Stimulated activated CD4-positive, alpha-beta T cell treated with anti-CD3 and anti-CD28 coated beads, Interleukin-12 subunit alpha, Interleukin-12 subunit beta, amount 100 ng/mL, for 4 hours (primary cell): ENCODE data around the gene SH2D4B.

Source experiments
- DNase-seq: peaks from one replicate; pipeline ENCODE4 v3.0.0-alpha.2; 2020

SH2D4B gene

DNA sequence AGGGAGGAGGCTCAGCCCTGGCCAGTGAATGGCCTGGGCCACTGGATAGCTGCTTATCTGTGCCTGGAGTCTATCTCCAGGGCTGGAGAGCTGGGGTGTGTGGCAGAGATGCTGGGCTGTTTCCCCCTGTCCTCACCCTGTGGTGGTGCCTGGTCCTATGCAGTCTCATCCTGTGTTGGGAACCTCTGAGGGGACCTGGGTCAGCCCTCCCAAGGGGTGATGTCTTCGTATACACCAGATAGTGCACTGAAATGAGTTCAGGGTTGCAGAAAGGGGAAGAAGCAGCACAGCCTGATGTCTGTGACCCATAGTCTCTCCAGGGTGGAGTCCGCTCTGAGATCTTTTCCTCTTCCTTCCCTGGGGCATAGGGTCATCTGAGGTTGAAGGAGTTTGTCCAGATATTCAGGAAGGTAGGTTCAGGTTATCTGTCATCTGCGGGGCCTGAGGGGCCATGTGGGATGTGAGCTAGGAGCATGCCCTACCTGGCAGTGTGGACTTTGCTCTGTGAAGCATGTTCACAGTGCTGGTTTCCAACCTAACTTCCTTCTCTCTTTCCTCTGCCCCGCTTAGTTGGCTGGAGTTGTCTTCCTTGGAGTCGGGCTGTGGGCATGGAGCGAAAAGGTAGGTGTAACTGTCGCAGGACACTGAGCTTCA lies 33.4 kb upstream of the SH2D4B start:
- DNase-seq, result no peak

DNA sequence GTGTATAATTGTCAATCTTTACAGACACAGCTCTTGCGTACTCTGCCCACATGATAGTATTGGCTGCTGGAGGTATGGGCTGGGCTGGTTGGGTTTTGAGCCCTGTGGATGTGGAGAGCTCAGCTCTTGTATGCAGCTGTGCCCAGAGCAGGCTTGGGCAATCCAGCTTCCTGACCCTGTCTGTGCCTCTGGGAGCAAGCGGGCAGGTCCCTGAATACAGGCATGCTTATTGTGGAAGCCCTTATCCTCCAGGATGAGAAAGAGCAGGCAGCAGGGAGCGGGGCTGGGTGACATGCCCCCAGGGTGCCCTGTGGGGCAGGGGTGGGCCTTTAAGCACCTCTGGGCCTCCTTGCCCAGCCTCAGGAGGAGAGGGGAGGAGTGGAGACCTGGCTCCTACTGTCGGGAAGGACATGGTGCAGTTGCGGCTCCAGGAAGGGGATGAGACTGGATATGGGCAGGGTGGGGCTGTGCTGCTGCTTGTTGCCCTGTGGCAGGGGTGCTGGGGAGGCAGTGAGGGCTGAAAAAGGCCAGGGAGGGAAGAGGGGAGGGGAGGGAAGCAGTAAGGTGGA lies 32.7 kb upstream of the SH2D4B start:
- no peak for DNase-seq

DNA sequence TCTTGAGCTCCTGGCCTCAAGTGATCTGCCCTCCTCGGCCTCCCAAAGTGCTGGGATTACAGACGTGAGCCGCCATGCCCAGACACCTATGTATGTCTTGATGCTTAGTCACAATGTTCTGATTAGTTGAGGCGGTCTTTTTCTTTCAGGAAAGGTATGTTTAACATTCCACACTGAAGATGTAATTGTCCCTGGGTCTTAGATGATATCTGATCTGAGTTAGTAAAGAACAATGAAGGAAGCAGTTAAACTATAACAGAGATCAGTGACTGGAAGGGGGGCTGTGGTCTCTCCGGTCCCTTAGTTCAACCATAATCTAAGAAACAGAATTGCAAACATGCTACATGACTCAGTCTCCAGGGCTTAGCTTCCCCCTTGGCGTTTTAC lies 31.5 kb upstream of the SH2D4B start:
- no peak for DNase-seq

DNA sequence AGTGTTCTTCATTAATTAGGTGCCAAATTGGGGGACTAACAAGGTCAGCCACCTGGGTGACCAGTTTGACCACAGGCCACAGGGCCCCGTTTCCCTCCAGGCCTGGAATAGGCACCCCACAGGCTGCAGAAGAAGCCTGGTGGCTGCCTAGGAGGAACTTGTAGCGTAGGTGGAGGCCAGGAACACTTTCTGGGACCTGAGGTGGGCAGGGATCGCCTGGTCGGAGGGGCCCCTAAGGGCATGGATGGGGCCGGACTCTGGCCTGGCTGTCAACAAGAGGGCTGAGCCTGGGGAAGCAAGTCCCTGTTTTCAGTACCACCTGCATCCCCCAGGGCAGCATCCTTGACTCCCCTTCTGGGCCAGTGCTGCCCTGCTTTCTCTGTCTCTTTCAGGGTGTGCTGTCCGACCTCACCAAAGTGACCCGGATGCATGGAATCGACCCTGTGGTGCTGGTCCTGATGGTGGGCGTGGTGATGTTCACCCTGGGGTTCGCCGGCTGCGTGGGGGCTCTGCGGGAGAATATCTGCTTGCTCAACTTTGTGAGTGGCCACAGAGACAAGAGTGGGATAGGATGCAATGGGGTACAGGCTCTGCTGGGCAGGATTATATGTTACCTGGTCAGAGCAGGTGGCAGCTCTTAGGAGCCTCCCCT lies 30.7 kb upstream of the SH2D4B start:
- DNase-seq, result no peak

DNA sequence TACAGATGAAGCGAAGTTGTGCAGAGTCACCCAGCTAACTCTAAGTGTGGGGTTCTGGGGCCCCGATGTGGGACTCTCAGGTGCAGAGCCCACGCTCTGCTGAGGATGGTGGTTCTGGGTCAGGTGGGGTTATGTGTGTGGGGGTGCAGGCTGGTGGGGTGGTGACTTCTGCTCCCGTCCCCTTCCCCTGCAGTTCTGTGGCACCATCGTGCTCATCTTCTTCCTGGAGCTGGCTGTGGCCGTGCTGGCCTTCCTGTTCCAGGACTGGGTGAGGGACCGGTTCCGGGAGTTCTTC lies 28.6 kb upstream of the SH2D4B start:
- DNase-seq, result no peak

DNA sequence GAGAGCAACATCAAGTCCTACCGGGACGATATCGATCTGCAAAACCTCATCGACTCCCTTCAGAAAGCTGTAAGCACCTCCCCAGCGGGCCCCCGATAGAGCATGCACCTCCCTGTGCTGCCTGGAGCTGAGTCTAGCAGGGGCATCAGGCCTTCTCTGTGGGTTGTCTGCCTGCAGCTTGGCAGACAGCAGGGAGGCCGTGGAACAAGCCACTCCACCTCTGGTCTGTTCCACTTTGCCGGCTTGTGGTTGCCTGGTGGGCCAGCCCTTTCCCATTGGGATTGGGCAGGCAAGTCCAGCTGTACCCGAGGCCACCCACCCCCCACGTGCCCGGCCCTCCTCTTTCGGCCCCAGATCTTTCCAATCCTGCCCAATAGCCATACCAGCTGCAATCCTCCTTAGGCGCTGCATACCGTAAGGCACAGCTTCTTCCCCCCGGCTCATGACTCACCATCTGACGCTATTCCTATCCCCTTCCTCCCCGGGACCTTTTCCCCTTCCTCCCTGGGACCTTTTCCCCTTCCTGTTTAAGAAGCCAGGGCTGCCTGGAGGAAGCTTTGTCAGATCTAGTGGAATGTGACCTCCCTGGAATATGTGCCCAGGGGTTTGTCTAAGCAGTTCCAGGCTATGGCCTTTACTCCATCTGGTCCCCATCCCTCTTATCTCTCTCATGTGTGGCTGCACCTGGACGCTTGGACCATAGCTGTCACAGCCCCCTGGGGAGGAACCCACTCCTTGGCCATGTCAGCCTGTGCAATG lies 28.1 kb upstream of the SH2D4B start:
- no peak for DNase-seq

DNA sequence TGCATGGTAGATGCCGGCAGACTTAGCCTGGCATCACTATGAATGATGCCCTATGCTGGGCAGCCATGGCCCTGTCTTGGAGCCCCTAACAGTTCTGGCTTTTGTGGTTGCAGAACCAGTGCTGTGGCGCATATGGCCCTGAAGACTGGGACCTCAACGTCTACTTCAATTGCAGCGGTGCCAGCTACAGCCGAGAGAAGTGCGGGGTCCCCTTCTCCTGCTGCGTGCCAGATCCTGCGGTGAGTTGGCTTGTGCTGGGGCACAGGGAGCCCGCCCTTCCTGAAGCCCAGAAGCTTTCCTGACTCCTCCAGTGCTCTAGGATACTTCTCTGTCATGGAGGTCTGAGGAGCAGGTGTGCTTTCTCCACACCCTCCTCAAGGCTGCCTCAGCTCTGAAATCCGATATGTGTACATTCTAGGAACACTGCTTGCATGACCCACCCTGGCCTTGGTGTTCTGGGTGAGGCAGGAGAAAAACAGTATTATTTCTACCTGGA lies 25.6 kb upstream of the SH2D4B start:
- no peak for DNase-seq

DNA sequence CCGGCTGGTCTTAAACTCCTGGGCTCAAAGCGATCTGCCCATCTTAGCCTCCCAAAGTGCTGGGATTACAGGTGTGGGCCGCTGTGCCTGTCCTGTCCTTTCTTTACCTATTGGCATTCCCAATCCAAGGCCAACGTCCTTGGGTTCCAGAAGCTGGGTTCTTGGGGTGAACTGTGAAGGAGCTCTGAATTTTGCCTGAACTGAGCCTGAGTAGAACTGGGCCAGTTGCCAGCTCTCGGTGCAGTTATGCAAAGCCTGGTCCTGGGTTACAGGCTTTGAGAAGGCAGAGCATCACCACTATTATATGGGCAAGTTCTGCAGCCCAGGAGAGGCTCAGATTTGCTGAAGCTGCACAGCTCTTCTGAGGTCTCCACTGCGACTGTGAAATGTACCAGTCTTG lies 24.6 kb upstream of the SH2D4B start:
- DNase-seq, result no peak

DNA sequence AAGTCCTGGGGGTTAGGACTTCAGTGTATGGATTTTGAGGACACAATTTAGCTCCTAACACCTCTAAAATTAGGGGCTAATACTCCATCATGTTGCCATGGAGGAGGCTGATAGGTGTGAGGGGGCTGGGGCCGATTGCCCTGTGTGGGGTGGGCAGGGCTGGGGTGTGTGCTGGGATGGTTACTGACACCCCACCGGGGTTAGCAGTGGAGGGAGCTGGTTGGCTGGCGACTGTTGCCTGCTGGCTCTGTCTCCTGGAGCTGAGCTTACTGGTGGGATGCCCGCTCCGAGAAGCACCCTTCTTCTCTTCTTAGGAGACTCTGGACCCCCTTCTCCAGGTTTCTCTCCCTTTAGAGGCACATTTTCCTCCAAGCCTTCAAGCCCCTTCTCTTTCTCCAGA lies 22.2 kb upstream of the SH2D4B start:
- no peak for DNase-seq

DNA sequence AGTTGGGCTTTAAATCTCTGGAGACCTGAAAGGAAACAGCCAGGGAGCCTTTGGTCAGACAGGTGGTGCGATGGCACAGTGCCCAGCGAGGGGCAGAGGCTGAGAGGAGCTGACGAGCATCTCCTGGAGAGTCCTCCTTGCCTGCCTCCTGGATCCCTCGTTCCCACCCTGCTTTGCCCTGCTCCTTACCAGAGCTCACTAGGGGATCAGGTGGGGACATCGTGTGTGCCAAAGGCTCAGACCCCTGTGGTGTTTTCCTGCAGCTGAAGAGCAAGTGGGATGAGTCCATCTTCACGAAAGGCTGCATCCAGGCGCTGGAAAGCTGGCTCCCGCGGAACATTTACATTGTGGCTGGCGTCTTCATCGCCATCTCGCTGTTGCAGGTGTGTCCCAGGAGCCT lies 21.8 kb upstream of the SH2D4B start:
- no peak for DNase-seq

DNA sequence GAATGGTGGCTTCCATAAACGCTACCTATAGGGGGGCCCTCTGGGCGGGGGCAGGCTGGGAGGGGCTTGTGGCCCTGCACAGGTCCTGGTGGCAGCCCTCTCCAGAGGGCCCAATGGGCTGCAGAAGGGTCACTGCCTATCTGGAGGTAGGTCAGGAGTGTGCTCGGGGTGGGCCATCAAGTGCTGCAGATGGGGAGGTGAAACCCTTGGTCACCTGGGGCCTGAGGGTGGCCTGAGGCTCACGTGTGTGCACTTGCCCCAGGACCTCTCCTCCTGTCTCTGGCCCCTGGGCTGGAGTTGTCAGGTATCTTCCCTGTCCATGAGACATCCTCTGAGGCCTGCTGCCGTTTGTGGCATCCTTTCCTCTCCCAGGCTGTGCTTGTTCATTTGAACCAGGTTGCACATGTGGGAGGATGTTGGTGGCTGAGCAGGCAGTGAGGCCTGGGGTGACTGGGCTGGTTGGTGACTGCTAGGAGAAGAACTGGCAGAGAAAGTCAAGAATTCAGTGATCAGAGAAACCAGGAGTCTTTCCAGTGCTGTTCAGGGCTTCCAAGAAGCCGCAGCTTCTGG lies 21.1 kb upstream of the SH2D4B start:
- DNase-seq, result no peak

DNA sequence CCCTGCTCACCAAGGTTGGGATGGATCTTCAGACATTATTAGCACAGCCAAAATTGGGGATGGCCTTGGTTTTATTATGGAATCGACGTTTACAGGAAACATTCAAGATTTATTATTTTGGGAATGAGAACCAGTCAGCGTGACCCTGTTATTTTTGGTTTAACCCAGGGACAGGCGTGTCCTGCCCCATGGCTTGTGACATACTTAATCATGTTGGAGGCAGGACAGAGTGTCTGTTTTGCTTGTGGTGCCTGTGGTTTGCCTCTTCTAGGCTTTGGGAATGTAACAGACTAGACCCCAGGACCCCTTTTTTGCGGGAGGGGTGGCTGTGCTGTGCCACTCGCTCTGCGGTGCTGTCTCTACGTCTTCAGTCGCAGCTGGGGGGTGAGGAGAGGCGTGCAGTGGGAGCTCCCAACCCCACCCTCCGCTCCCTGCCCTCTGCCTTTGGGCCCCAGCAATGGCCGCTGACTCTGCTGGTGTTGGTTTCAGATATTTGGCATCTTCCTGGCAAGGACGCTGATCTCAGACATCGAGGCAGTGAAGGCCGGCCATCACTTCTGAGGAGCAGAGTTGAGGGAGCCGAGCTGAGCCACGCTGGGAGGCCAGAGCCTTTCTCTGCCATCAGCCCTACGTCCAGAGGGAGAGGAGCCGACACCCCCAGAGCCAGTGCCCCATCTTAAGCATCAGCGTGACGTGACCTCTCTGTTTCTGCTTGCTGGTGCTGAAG lies 20.1 kb upstream of the SH2D4B start:
- no peak for DNase-seq

DNA sequence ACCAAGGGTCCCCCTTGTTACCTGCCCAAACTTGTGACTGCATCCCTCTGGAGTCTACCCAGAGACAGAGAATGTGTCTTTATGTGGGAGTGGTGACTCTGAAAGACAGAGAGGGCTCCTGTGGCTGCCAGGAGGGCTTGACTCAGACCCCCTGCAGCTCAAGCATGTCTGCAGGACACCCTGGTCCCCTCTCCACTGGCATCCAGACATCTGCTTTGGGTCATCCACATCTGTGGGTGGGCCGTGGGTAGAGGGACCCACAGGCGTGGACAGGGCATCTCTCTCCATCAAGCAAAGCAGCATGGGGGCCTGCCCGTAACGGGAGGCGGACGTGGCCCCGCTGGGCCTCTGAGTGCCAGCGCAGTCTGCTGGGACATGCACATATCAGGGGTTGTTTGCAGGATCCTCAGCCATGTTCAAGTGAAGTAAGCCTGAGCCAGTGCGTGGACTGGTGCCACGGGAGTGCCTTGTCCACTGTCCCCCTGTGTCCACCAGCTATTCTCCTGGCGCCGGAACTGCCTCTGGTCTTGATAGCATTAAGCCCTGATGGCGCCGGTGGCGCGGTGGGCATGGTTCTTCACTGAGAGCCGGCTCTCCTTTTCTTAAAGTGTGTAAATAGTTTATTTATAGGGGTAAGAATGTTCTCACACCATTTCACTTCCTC lies 19.4 kb upstream of the SH2D4B start:
- no peak for DNase-seq

DNA sequence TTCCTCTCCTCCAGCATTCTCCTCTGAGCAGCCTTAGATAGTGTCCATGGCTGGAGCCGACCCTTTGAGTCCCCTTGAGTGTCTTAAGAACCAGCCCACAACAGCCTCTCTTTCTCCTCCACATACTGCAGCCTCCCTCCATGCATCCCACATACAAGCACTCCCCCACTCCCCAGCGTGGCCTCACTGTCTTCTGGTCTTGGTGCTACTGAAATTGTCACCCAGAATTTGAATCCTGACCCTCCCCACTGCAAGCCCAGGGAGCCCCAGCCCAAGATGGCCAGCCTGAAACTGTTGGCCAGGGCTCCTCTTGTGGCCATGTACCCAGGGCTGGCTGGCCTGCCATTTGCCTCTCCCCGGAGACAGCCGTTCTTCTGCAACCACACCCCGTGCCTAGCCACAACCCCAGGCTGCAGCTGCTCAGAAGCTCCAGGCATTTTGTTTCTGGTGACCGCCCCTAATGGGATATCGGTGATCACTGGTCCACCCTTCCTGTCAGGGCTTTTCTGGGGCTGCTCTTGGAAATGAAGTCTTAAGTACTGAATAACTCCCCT lies 18.8 kb upstream of the SH2D4B start:
- DNase-seq, result no peak

DNA sequence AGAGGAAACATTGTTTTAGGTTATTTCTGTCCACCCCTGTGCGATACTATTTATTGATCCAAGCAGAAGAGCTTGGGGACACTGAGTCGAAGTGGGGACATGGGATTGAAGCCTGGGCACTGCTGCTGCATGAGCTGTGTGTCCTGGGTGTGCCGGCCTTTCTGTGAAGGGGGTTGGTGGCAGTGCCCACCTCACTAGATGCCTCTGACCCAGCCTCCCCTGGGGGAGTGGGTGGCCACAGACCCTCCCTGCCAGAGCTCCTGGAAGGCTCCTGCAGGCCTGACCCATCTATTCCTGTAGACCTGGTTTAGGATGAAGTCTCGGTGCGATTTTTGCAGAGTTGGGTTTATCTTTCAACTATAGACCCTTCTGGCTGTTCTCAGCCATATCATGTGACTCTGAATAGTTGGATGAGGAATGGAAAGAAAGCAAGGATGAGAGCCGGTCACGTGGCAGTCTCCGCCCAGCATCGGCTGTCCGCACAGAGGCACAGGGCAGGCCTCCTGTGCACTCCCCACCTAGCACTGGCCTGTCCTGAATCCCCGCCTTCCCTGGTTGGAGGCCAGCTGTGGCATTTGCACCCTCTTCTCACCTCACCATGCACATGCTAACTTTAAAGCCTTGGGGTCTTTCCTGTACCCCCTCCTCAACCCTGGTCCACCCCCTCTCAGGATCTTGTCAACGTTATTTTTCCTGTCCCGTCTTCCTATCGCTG lies 17.6 kb upstream of the SH2D4B start:
- DNase-seq, result no peak

DNA sequence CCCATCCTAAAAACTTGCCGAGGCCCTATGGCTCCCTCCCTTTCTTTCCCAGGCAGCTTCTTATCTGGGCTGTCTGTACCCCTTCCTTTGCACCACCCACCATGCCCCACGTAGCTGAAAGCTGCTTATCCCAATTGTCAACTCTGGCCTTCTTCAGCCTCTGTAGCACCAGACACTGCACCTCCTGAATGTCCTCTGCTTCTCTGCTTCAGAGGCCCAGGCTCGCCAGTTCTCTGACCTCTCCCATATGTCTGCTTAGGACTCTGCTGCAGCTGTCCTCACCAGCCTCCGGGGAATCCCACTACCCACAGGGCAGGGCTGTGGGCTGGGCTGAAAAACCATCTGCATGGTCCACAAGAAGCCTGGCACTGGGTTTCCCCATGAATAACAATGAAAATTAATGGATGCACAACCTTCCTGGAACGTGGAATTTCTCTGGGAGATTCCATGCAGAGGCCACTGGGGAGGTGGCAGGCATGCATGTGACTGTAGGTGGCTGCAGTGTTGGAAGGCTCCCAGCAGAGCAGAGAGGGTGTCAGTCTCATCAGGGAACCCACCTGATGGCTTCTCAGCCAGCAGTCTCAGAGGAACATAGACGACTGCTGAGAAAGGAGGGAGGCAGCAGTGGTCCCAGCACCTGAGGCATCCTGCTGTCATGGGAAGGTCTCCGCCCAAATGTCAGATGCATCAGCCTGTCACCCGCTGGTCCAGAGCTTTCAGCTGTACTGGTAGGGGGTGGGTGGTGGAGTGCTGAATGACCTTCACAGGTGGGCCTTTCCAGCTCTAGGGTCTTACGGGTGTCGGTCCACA lies 16.8 kb upstream of the SH2D4B start:
- DNase-seq, result no peak

DNA sequence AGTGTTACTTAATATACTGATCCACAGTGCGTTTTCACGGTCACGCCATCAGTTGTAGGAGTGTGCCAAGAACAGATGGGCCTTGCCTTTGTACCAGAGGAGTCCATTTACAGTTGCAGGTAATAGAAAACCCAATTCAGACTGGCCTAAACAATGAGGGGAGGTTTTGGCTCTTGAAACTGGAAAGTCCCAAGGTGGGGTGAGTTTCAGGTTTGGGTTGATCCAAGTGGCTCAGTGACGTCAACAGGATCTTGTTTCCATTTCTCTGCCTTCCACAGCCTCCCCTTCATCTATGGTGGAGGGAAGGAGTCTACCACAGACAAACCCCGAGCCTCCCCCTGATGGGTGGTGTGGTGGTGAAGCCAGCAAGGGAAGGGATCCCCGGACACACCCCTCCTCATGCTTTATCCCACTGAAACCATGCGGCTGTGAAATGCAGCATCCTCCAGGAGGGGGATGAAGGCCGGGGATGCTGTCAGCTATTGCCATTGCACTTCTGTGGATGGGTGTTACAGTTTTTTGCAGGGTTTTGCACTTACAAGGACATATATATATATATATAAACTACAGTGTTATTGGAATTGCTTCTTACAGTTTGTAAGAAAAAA lies 14.8 kb upstream of the SH2D4B start:
- no peak for DNase-seq

DNA sequence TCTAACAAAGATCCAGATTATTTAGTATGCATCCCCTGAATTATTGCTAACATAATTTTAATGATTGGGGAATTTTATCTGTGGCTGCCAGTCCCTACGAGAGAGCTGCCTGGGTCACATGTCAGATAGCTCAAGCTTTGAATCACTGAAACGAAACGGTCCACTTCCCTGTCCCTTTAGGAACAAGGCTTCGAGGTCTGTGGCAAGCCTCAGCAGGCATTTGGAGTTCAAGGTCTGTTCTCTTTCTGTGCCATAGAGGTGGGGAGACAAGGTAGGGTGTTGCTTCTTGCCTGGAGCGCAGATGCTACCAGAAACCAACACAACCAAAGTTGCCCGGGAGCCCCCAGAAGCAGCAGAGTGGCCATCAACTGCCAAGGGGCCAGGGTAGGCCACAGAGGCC lies 13.9 kb upstream of the SH2D4B start:
- no peak for DNase-seq

DNA sequence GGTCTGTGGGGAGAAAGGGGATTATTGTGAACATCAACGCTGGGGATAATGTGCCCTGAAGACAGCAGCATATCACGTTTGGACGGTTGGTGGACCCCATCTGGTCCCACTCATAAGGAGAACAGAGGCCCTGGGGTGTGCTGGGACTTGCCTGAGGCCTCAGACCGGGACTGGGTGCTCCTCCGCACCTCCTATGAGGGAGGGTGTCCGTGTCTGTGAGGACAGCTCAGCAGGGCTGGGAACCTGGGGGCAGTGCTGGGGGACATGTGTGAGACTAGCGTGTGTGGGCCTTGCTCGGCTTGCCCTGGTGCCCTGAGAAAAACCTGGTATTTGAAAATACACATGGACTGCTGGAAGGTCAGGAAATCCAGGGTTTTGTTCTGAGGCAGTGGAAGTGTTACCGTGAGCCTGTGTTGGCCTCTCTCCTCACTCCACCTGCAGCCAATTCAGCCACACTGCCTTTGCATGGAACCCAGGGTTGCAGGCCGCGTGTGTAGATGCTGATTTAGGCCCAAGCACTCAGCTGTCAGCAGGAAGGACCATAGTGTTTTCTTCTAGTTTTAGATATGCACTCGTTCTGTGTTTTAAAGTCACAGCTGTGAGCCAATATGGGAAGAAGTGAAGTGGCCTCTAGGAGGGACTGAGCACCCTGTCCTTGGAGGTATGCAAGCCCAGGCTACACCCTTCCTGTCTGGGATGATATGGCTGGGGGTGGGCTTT lies 13.4 kb upstream of the SH2D4B start:
- DNase-seq, result no peak
